GM12864 (cell line): ENCODE results near the gene CD40.

ENCODE experiments used
- DNase-seq: peaks from one replicate; pipeline ENCODE4 v3.0.0-alpha.2; 2011; ENCODE audit warnings: low read depth
- H3K4me3 ChIP-seq: 2 replicates; pipeline ENCODE4 v1.5.1; 2011; ENCODE audit warnings: mild to moderate bottlenecking, low read depth, low read length, control low read depth
- TF ChIP-seq, protein P1 (sequence below): IDR thresholded peaks from 2 replicates; pipeline ENCODE4 v1.5.1; 2011; ENCODE audit warnings: low read depth, mild to moderate bottlenecking, moderate library complexity, low read length, control low read depth, inconsistent platforms; ENCODE audit errors: missing control alignments

The CD40 gene

DNA sequence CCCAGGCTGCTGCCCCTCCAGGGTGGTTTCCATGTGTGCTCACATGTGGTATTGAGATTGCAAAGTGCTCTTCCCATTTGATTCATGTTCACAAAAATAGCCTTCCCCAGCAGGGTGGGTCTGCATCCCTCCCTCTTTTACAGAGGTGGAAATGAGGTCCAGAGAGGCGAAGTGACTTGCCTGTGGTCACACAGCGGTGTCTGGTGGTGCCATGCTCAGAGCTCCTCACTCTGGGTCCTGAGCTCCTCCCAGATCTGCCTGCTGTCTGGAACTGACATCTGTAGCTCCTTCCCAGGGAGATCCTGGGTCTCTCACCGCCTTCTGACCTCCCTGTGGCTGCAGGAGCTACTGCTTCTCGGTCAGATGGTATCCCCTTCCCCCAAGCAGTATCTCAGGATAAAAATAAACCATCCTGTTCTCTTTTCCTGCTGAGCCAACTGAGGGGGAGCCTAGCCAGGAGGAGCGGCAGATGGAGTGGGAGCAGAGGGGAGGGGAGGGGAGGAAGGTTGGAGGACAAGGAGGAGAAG, 11.9 kb downstream of the CD40 start:
- H3K4me3 ChIP-seq = no peak overlapping the region
- TF ChIP-seq, protein P1, sequence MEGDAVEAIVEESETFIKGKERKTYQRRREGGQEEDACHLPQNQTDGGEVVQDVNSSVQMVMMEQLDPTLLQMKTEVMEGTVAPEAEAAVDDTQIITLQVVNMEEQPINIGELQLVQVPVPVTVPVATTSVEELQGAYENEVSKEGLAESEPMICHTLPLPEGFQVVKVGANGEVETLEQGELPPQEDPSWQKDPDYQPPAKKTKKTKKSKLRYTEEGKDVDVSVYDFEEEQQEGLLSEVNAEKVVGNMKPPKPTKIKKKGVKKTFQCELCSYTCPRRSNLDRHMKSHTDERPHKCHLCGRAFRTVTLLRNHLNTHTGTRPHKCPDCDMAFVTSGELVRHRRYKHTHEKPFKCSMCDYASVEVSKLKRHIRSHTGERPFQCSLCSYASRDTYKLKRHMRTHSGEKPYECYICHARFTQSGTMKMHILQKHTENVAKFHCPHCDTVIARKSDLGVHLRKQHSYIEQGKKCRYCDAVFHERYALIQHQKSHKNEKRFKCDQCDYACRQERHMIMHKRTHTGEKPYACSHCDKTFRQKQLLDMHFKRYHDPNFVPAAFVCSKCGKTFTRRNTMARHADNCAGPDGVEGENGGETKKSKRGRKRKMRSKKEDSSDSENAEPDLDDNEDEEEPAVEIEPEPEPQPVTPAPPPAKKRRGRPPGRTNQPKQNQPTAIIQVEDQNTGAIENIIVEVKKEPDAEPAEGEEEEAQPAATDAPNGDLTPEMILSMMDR = no peak
- no peak for DNase-seq

DNA sequence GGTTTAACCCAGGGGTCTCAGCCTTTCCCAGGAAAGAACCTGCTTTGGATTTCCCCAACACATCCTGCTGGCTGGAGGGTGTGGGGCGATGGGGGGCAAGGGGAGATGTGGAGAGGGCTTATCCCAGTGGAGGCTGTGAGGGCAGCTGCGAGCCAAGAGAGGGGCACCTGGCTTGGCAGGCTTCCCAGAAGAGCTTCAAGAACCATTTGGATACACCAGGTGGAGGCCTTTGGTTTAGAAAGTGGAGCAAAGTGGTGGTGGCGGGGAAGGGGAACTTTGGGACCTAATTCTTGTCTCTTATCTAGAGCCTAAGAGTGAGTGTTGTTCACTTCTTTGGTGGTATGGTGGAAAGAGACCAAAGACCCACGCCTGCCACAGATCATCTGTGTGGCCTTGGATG, 12.4 kb downstream of the CD40 start:
- H3K4me3 ChIP-seq = no peak overlapping the region
- TF ChIP-seq, protein P1 = no peak
- DNase-seq = no peak

- DNase-seq = no peak
- TF ChIP-seq, protein P1 = no peak
- H3K4me3 ChIP-seq = no peak overlapping the region
These were observed 13.3 kb downstream of the CD40 start for GRCh38 chr20:46131396-46131795.

DNA sequence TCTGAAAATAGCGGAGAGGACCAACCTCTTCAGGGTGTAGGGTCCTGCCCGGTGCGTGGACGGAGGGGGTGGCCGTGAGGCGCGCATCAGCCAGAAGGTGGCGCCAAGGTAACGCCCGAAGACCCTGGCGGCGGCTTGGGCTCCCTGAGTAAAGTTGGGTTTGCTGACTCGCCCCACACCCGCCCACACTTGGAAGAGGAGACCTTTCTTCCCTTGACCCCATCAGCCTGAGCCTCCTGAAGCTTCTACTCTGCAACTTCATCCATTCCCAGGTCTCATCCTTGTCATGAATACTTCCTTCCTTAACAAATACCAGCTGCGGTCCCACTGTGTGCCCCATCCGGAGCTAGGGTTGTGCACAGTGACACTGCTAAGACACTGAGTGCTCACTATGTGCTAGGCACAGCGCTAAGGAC, 14.6 kb downstream of the CD40 start:
- no peak overlapping the region for H3K4me3 ChIP-seq
- TF ChIP-seq, protein P1 = peak; percentile 86
- no peak for DNase-seq

- H3K4me3 ChIP-seq = no peak overlapping the region
- no peak for DNase-seq
- TF ChIP-seq, protein P1 = no peak
These were observed 16.0 kb downstream of the CD40 start for GRCh38 chr20:46133886-46134654.

- TF ChIP-seq, protein P1 = no peak
- no peak overlapping the region for H3K4me3 ChIP-seq
- no peak for DNase-seq
These were observed 16.6 kb downstream of the CD40 start for GRCh38 chr20:46134716-46135115.

- DNase-seq = no peak
- H3K4me3 ChIP-seq = no peak overlapping the region
- TF ChIP-seq, protein P1 = no peak
These were observed 17.9 kb downstream of the CD40 start for GRCh38 chr20:46135856-46136633.
